Mesenchymal stem cell (in vitro differentiated cells and primary cell): ENCODE measurements around the gene MIEN1.

Experiments
- DNase-seq: peaks from one replicate; pipeline ENCODE4 v3.0.0-alpha.2; 2013
- H2AFZ ChIP-seq: one replicate; pipeline ENCODE4 v1.6.1; 2013; ENCODE audit warnings: low read depth, mild to moderate bottlenecking, control low read depth, inconsistent platforms, low read length, moderate library complexity
- H2AK5ac ChIP-seq: 2 replicates; pipeline ENCODE4 v1.6.1; 2013; ENCODE audit warnings: low read length, moderate library complexity, mild to moderate bottlenecking, inconsistent platforms; ENCODE audit not compliant: severe bottlenecking
- H2BK120ac ChIP-seq: one replicate; pipeline ENCODE4 v1.6.1; 2013; ENCODE audit warnings: low read depth, mild to moderate bottlenecking, inconsistent platforms, low read length, moderate library complexity
- H2BK12ac ChIP-seq, 2 experiments: one replicate each; pipeline ENCODE4 v1.6.1; 2013; ENCODE audit warnings: inconsistent platforms in 2 of 2, low read length in 2 of 2, mild to moderate bottlenecking in 2 of 2, moderate library complexity in 2 of 2, control low read depth in 1 of 2
- H2BK15ac ChIP-seq: one replicate; pipeline ENCODE4 v1.6.1; 2013; ENCODE audit warnings: mild to moderate bottlenecking, low read depth, inconsistent platforms; ENCODE audit not compliant: poor library complexity, severe bottlenecking
- H2BK5ac ChIP-seq: 2 replicates; pipeline ENCODE4 v1.6.1; 2013; ENCODE audit warnings: low read depth, mild to moderate bottlenecking, low read length, control low read depth, inconsistent platforms; ENCODE audit not compliant: poor library complexity, severe bottlenecking
- H3K14ac ChIP-seq, 2 experiments: one replicate each; pipeline ENCODE4 v1.6.1; 2013; ENCODE audit warnings: inconsistent platforms in 2 of 2, low read length in 2 of 2, control low read depth in 1 of 2, mild to moderate bottlenecking in 1 of 2, moderate library complexity in 1 of 2
- H3K18ac ChIP-seq, 2 experiments: one replicate each; pipeline ENCODE4 v1.6.1; 2013; ENCODE audit warnings: inconsistent platforms in 2 of 2, low read length in 2 of 2, control low read depth in 1 of 2, low read depth in 1 of 2, mild to moderate bottlenecking in 1 of 2
- H3K23ac ChIP-seq, 2 experiments: one replicate each; pipeline ENCODE4 v1.6.1; 2013; ENCODE audit warnings: inconsistent platforms in 2 of 2, low read length in 2 of 2, mild to moderate bottlenecking in 2 of 2, moderate library complexity in 2 of 2, control low read depth in 1 of 2
- H3K27ac ChIP-seq: 2 replicates; pipeline ENCODE4 v1.5.1; 2013; ENCODE audit warnings: mild to moderate bottlenecking, moderate library complexity, low read length, control low read depth, inconsistent platforms; ENCODE audit not compliant: poor library complexity, severe bottlenecking
- H3K27me3 ChIP-seq, 2 experiments: 2 replicates each; pipeline versions ENCODE4 v1.6.1 to v1.7.0; 2013; ENCODE audit warnings: low read length in 2 of 2, mild to moderate bottlenecking in 2 of 2, moderate library complexity in 2 of 2, control low read depth in 1 of 2, inconsistent platforms in 1 of 2; ENCODE audit not compliant: control insufficient read depth in 1 of 2, insufficient read depth in 1 of 2
- H3K36me3 ChIP-seq, 2 experiments: 2 replicates each; pipeline versions ENCODE4 v1.6.1 to v1.7.0; 2013; ENCODE audit warnings: low read length in 2 of 2, control low read depth in 1 of 2, inconsistent platforms in 1 of 2, low read depth in 1 of 2, mild to moderate bottlenecking in 1 of 2; ENCODE audit not compliant: insufficient read depth in 2 of 2, control insufficient read depth in 1 of 2
- H3K4ac ChIP-seq, 2 experiments: one replicate each; pipeline ENCODE4 v1.6.1; 2013; ENCODE audit warnings: inconsistent platforms in 2 of 2, low read length in 2 of 2, mild to moderate bottlenecking in 2 of 2, moderate library complexity in 2 of 2, control low read depth in 1 of 2, low read depth in 1 of 2
- H3K4me1 ChIP-seq: 2 replicates; pipeline ENCODE4 v1.6.1; 2013; ENCODE audit warnings: low read depth, low read length, control low read depth; ENCODE audit not compliant: control insufficient read depth, insufficient read depth
- H3K4me2 ChIP-seq: 2 replicates; pipeline ENCODE4 v1.6.1; 2013; ENCODE audit warnings: low read length, mild to moderate bottlenecking, inconsistent platforms; ENCODE audit not compliant: poor library complexity, severe bottlenecking
- H3K4me3 ChIP-seq, 2 experiments: 2 replicates each; pipeline versions ENCODE4 v1.5.1 to v1.7.0; 2013; ENCODE audit warnings: low read length in 2 of 2, mild to moderate bottlenecking in 2 of 2, control low read depth in 1 of 2, low read depth in 1 of 2; ENCODE audit not compliant: insufficient read depth in 1 of 2
- H3K79me1 ChIP-seq: replicated peaks from 2 replicates; pipeline ENCODE4 v1.6.1; 2013; ENCODE audit warnings: mild to moderate bottlenecking, control low read depth, low read length, inconsistent platforms; ENCODE audit not compliant: poor library complexity, severe bottlenecking
- H3K9ac ChIP-seq: 2 replicates; pipeline ENCODE4 v1.7.0; 2013; ENCODE audit warnings: mild to moderate bottlenecking, low read length, moderate library complexity
- H3K9me3 ChIP-seq: 2 replicates; pipeline ENCODE4 v1.7.0; 2013; ENCODE audit warnings: mild to moderate bottlenecking, low read length; ENCODE audit not compliant: control insufficient read depth
- H4K8ac ChIP-seq: one replicate; pipeline ENCODE4 v1.6.1; 2013; ENCODE audit warnings: inconsistent platforms, mild to moderate bottlenecking, low read length, moderate library complexity
- H4K91ac ChIP-seq: one replicate; pipeline ENCODE4 v1.6.1; 2013; ENCODE audit warnings: mild to moderate bottlenecking, low read length, inconsistent platforms
- WGBS: methylation state at CpG from one replicate; pipeline ENCODE4 v1.1.7; 2013; ENCODE audit warnings: mixed read lengths; 5-methylcytosine and 5-hydroxymethylcytosine counted together

Gene MIEN1

GRCh38 chr17:39742126-39742855 lies 12.0 kb upstream of the MIEN1 start:
- Histone ChIP-seq H3K4me1 (peaks cover 31% of the 10 kb centered on the region), H3K79me1 (peaks cover 24% of the 10 kb centered on the region), H2BK120ac (no peak overlapping the region), H3K9ac (no peak overlapping the region), H3K18ac (no peak overlapping the region), H2AFZ (no peak overlapping the region), H3K14ac (no peak overlapping the region), H3K9me3 (no peaks in the 10 kb centered on the region), H3K27ac (no peak overlapping the region), H3K4me2 (no peak overlapping the region), H3K4ac (no peak overlapping the region), H2BK15ac (no peak overlapping the region), H3K27me3 (peaks cover 0 to 6% of the 10 kb centered on the region in 2 experiments), H2BK12ac (no peak overlapping the region), H3K4me3 (no peak overlapping the region), H2AK5ac (peak overlapping the region; percentile 34), H3K23ac (no peak overlapping the region), H3K36me3 (peaks cover 0 to 54% of the 10 kb centered on the region in 2 experiments), H2BK5ac (no peak overlapping the region), H4K8ac (no peak overlapping the region), H4K91ac (no peak overlapping the region)
- DNase-seq, result no peak
- WGBS, result 93% methylated on average over 17 of the region's 18 CpGs

- H2BK5ac ChIP-seq, result peak overlapping the region; percentile 92
- H3K4me3 ChIP-seq, result peak overlapping the region; percentile 18 to 63
- H3K14ac ChIP-seq, result peak overlapping the region in 1 of 2 experiments; percentile 39
- H2BK12ac ChIP-seq, result peak overlapping the region in 1 of 2 experiments; percentile 38
- H3K36me3 ChIP-seq, result peaks cover 0 to 37% of the 10 kb centered on the region in 2 experiments
- no peak overlapping the region for H2BK15ac ChIP-seq
- H3K27me3 ChIP-seq, result peaks cover 0 to 6% of the 10 kb centered on the region in 2 experiments
- H3K18ac ChIP-seq, result peak overlapping the region in 1 of 2 experiments; percentile 14
- H3K23ac ChIP-seq, result peak overlapping the region in 1 of 2 experiments; percentile 26
- H3K27ac ChIP-seq, result peak overlapping the region; percentile 89
- no peak overlapping the region for H2BK120ac ChIP-seq
- H2AK5ac ChIP-seq, result peak overlapping the region; percentile 24
- H3K4me2 ChIP-seq, result peak overlapping the region; percentile 93
- H3K9me3 ChIP-seq, result no peaks in the 10 kb centered on the region
- no peak overlapping the region for H2AFZ ChIP-seq
- 24% methylated on average over 10 of the region's 16 CpGs for WGBS
- H3K4ac ChIP-seq, result no peak overlapping the region
- H3K9ac ChIP-seq, result peak overlapping the region; percentile 61
- peak overlapping the region; percentile 46 for H4K8ac ChIP-seq
- peaks cover 24% of the 10 kb centered on the region for H3K79me1 ChIP-seq
- DNase-seq, result no peak
- peaks cover 31% of the 10 kb centered on the region for H3K4me1 ChIP-seq
- H4K91ac ChIP-seq, result peak overlapping the region; percentile 31
These were observed 10.2 kb upstream of the MIEN1 start for GRCh38 chr17:39740357-39741111.

- Histone ChIP-seq H2AK5ac (peak overlapping the region; percentile 99), H3K4me2 (peak overlapping the region; percentile 93), H3K9me3 (no peaks in the 10 kb centered on the region), H2BK120ac (no peak overlapping the region), H2BK5ac (peak overlapping the region; percentile 96), H3K27ac (peak overlapping the region; percentile 89), H3K9ac (peak overlapping the region; percentile 61), H3K4me1 (peaks cover 31% of the 10 kb centered on the region), H3K79me1 (peaks cover 24% of the 10 kb centered on the region), H3K14ac (no peak overlapping the region), H4K91ac (no peak overlapping the region), H2AFZ (no peak overlapping the region), H2BK15ac (no peak overlapping the region), H3K27me3 (peaks cover 0 to 6% of the 10 kb centered on the region in 2 experiments), H3K4ac (no peak overlapping the region), H2BK12ac (peak overlapping the region in 1 of 2 experiments; percentile 32), H3K4me3 (peak overlapping the region; percentile 46 to 63), H3K36me3 (peaks cover 0 to 30% of the 10 kb centered on the region in 2 experiments), H4K8ac (peak overlapping the region; percentile 65), H3K18ac (no peak overlapping the region), H3K23ac (no peak overlapping the region)
- 33% methylated on average over 3 of the region's 9 CpGs for WGBS
- DNase-seq, result no peak
These were observed 9.6 kb upstream of the MIEN1 start for GRCh38 chr17:39739885-39740356.
